Neutrophil (primary cell): ENCODE results near the gene PSMA6.
"Not testable (repeated sequence)": the region's sequence is repeated elsewhere in the genome, so short reads cannot be mapped to it uniquely, and the experiment has no call there.

Source experiments
- H3K27ac ChIP-seq: fragments of 200-600 bp; sonication (generic); 2 replicates; pipeline ENCODE4 v1.5.1; 2016; ENCODE audit warnings: mild to moderate bottlenecking, moderate library complexity
- H3K27me3 ChIP-seq: fragments of 200-600 bp; sonication (generic); 2 replicates; pipeline ENCODE4 v1.6.0; 2016; ENCODE audit warnings: mild to moderate bottlenecking
- H3K36me3 ChIP-seq: fragments of 200-600 bp; sonication (generic); 2 replicates; pipeline ENCODE4 v1.5.1; 2017
- H3K4me1 ChIP-seq, 2 experiments: fragments of 200-600 bp in 1 of 2; sonication (generic) in 1 of 2; 1 replicate in 1 of 2; 2 replicates in 1 of 2; pipeline versions ENCODE4 v1.5.1 to v1.6.1; 2013 to 2016; ENCODE audit warnings: low read depth in 1 of 2, low read length in 1 of 2, mild to moderate bottlenecking in 1 of 2, moderate library complexity in 1 of 2; ENCODE audit not compliant: control insufficient read depth in 1 of 2, insufficient read depth in 1 of 2
- H3K4me3 ChIP-seq, 2 experiments: fragments of 200-600 bp in 1 of 2; sonication (generic) in 1 of 2; 1 replicate in 1 of 2; 2 replicates in 1 of 2; pipeline ENCODE4 v1.5.1; 2013 to 2016; ENCODE audit warnings: low read depth in 1 of 2, low read length in 1 of 2, mild to moderate bottlenecking in 1 of 2, moderate library complexity in 1 of 2
- H3K9me3 ChIP-seq: fragments of 200-600 bp; sonication (generic); 2 replicates; pipeline ENCODE4 v1.5.1; 2016
- CTCF ChIP-seq: fragments of 200-600 bp; sonication (generic); IDR thresholded peaks from 2 replicates; pipeline ENCODE4 v1.5.1; 2016; ENCODE audit warnings: antibody characterized with exemption

Gene PSMA6

GRCh38 chr14:35247777-35248475 lies 44.3 kb upstream of the PSMA6 start:
- Histone ChIP-seq H3K27ac (no peak overlapping the region), H3K4me3 (no peak overlapping the region), H3K27me3 (no peaks in the 10 kb centered on the region), H3K4me1 (peaks cover 26 to 31% of the 10 kb centered on the region in 2 experiments), H3K36me3 (no peaks in the 10 kb centered on the region), H3K9me3 (no peaks in the 10 kb centered on the region)
- TF ChIP-seq CTCF = no peak

- Histone ChIP-seq H3K27ac (no peak overlapping the region), H3K4me3 (no peak overlapping the region), H3K36me3 (no peaks in the 10 kb centered on the region), H3K27me3 (no peaks in the 10 kb centered on the region), H3K9me3 (no peaks in the 10 kb centered on the region), H3K4me1 (peaks cover 26 to 31% of the 10 kb centered on the region in 2 experiments)
- TF ChIP-seq CTCF = no peak
Observed at GRCh38 chr14:35248476-35248788, 43.8 kb upstream of the PSMA6 start.

- no peak for TF ChIP-seq CTCF
- H3K9me3 ChIP-seq = no peaks in the 10 kb centered on the region
- peaks cover 17 to 23% of the 10 kb centered on the region in 2 experiments for H3K4me1 ChIP-seq
Observed at GRCh38 chr14:35250319-35250718, 41.9 kb upstream of the PSMA6 start.

GRCh38 chr14:35252451-35252868 lies 39.7 kb upstream of the PSMA6 start:
- H3K36me3 ChIP-seq = no peaks in the 10 kb centered on the region
- no peak overlapping the region for H3K27ac ChIP-seq
- no peaks in the 10 kb centered on the region for H3K9me3 ChIP-seq
- no peak for TF ChIP-seq CTCF
- peaks cover 7 to 9% of the 10 kb centered on the region in 2 experiments for H3K4me1 ChIP-seq
- H3K27me3 ChIP-seq = no peaks in the 10 kb centered on the region
- H3K4me3 ChIP-seq = no peak overlapping the region

More at GRCh38 chr14:35250319-35250718, 41.9 kb upstream of the PSMA6 start:
- H3K27ac ChIP-seq = peak overlapping the region; percentile 20
- no peaks in the 10 kb centered on the region for H3K36me3 ChIP-seq
- H3K4me3 ChIP-seq = no peak overlapping the region
- H3K27me3 ChIP-seq = no peaks in the 10 kb centered on the region

- H3K36me3 ChIP-seq, H3K4me3 ChIP-seq, H3K9me3 ChIP-seq, H3K4me1 ChIP-seq, H3K27ac ChIP-seq, H3K27me3 ChIP-seq: not testable (repeated sequence)
Observed at GRCh38 chr14:35253056-35253455, 39.1 kb upstream of the PSMA6 start.

- H3K36me3 ChIP-seq, H3K9me3 ChIP-seq, H3K4me1 ChIP-seq, H3K27ac ChIP-seq, H3K4me3 ChIP-seq, H3K27me3 ChIP-seq: not testable (repeated sequence)
Observed at GRCh38 chr14:35254034-35254622, 38.1 kb upstream of the PSMA6 start.
